HG03135 (cell line): ENCODE data around the gene BTAF1.
"Not testable (repeated sequence)": the region's sequence is repeated elsewhere in the genome, so short reads cannot be mapped to it uniquely, and the experiment has no call there.

Experiments used
- ATAC-seq: cut with Tn5 transposase; IDR thresholded peaks from one replicate; pipeline ENCODE4 v1.9.1; 2021; ENCODE audit warnings: mild to moderate bottlenecking, moderate library complexity; ENCODE audit not compliant: unreplicated experiment

The BTAF1 gene

GRCh38 chr10:91976317-91977051 lies 52.9 kb downstream of the BTAF1 start:
- ATAC-seq: no peak

GRCh38 chr10:91977491-91977890 lies 53.9 kb downstream of the BTAF1 start:
- ATAC-seq: no peak

GRCh38 chr10:91978585-91978984 lies 55.0 kb downstream of the BTAF1 start:
- ATAC-seq: no peak

- ATAC-seq: no peak
Observed at GRCh38 chr10:91980319-91980718, 56.7 kb downstream of the BTAF1 start.

- no peak for ATAC-seq
Observed at GRCh38 chr10:91983416-91983815, 59.8 kb downstream of the BTAF1 start.

GRCh38 chr10:91987397-91988037 lies 63.9 kb downstream of the BTAF1 start:
- ATAC-seq: no peak

- no peak for ATAC-seq
Observed at GRCh38 chr10:91992031-91992430, 68.5 kb downstream of the BTAF1 start.

GRCh38 chr10:91996266-91996665 lies 72.7 kb downstream of the BTAF1 start:
- ATAC-seq: no peak

GRCh38 chr10:92001581-92001980 lies 78.0 kb downstream of the BTAF1 start:
- ATAC-seq: no peak

GRCh38 chr10:92001995-92002394 lies 78.4 kb downstream of the BTAF1 start:
- no peak for ATAC-seq

- ATAC-seq: no peak
Observed at GRCh38 chr10:92003258-92003657, 79.7 kb downstream of the BTAF1 start.

- ATAC-seq: no peak
Observed at GRCh38 chr10:92005978-92006377, 82.4 kb downstream of the BTAF1 start.

- ATAC-seq: no peak
Observed at GRCh38 chr10:92009445-92009844, 85.9 kb downstream of the BTAF1 start.

- ATAC-seq: no peak
Observed at GRCh38 chr10:92010047-92010735, 86.6 kb downstream of the BTAF1 start.

- ATAC-seq: no peak
Observed at GRCh38 chr10:92011560-92012214, 88.1 kb downstream of the BTAF1 start.

- no peak for ATAC-seq
Observed at GRCh38 chr10:92014620-92015019, 91.0 kb downstream of the BTAF1 start.

GRCh38 chr10:92024700-92025099 lies 101.1 kb downstream of the BTAF1 start:
- no peak for ATAC-seq

- ATAC-seq: not testable (repeated sequence)
Observed at GRCh38 chr10:92025340-92025739, 101.8 kb downstream of the BTAF1 start.

- no peak for ATAC-seq
Observed at GRCh38 chr10:92027141-92027540, 103.6 kb downstream of the BTAF1 start.

GRCh38 chr10:92031580-92031979 lies 108.0 kb downstream of the BTAF1 start:
- ATAC-seq: no peak

GRCh38 chr10:92033070-92033469 lies 109.5 kb downstream of the BTAF1 start:
- not testable (repeated sequence) for ATAC-seq
